OCI-LY3 (cell line): ENCODE measurements around the gene HOXA9.

Source experiments
- CTCF ChIP-seq: fragments of 200-600, 300-600 bp; sonication (generic); IDR thresholded peaks from 2 replicates; pipeline ENCODE4 v1.5.1; 2014; ENCODE audit warnings: antibody characterized with exemption, low read length, low read depth
- EZH2phosphoT487 ChIP-seq: fragments of 200-600 bp; shearing (Covaris generic); IDR thresholded peaks from 2 replicates; pipeline ENCODE4 v1.6.1; 2018; ENCODE audit warnings: antibody characterized with exemption, mixed run types, low read depth

DNA sequence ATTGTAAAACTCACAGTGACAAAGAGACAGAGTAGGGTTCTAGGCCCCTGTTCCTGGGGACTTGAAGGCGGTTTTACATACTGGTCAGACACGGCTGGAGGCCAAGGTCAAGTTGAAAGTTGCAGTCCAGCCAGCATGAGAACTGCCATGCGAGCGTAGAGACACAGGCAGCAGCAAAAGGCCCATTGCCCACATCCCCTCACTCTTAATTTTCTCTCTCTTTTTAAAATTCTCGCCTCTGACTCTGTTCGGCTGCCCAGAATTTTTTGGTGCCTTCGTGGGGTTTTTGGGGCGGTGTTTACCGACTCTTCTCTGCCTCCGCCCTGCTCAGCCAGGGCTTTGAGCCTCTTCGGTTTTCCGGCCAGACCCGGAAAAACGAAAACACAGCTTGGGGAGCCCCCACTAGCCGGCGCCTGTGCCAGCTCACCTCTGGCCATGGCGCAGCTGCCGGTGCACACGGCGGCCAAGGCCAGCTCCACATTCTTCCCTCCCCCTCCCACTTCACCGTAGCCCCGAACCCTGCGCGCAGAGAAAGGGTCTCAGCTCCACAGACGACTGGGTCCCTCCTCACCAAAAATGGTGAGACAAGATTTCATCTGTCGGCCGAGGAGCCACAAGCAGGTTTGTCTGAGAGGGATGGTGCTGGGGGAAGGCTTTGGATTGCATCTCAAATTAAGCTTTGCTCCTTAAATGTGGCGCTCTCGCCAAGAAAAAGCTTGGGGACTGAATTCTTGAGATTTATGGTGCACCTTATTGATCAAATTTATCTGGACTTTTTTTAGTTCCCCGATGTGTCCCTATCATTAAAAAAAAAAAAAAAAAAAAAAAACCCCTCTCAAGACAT, 36.9 kb upstream of the HOXA9 start:
- TF ChIP-seq CTCF (no peak), EZH2phosphoT487 (no peak)
